ENCODE results near the gene SUSD4.

GRCh38 chr1:223266632-223267172, 97.3 kb downstream of the SUSD4 start:
- TF ChIP-seq NRF1 (IDR thresholded peaks at IDR 0.05; ENCODE audit: low read depth, low read length) (no peak), SIN3A (IDR thresholded peaks at IDR 0.05; ENCODE audit: borderline replicate concordance, low read depth, low read length) (no peak)

Data from SK-N-SH (cell line).